ENCODE results near the gene CDNF.

DNA sequence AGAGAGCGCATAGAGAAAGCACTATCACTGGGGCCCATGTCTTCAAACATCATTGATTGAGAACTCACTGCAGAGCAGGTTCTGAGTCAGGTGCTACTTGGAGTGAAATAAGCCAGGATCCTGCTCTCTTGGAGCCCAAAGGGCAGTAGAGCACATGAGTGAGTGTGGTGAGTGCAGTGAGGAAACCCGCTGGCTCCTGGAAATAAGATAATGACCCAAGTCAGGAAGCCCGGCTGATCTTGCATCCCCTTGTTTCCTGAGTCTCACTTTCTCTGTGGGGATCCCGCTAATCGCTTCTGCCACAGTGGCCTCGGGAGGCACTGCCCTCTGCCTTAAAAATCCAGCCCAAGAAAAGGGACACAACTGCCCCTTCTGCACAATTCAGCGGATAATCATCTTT is 56.1 kb downstream of the CDNF start:
- TF ChIP-seq, protein P1, sequence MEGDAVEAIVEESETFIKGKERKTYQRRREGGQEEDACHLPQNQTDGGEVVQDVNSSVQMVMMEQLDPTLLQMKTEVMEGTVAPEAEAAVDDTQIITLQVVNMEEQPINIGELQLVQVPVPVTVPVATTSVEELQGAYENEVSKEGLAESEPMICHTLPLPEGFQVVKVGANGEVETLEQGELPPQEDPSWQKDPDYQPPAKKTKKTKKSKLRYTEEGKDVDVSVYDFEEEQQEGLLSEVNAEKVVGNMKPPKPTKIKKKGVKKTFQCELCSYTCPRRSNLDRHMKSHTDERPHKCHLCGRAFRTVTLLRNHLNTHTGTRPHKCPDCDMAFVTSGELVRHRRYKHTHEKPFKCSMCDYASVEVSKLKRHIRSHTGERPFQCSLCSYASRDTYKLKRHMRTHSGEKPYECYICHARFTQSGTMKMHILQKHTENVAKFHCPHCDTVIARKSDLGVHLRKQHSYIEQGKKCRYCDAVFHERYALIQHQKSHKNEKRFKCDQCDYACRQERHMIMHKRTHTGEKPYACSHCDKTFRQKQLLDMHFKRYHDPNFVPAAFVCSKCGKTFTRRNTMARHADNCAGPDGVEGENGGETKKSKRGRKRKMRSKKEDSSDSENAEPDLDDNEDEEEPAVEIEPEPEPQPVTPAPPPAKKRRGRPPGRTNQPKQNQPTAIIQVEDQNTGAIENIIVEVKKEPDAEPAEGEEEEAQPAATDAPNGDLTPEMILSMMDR (IDR thresholded peaks at IDR 0.05): no peak
- TF ChIP-seq POLR2A (IDR thresholded peaks at IDR 0.05): no peak
